Stimulated activated CD4-positive, alpha-beta T cell treated with anti-CD3 and anti-CD28 coated beads, Interleukin-4, amount 100 ng/mL, for 24 hours (primary cell): Measurements from ENCODE around the gene NBEA.

ENCODE experiments used
- DNase-seq: peaks from one replicate; pipeline ENCODE4 v3.0.0-alpha.2; 2020

NBEA gene

DNA sequence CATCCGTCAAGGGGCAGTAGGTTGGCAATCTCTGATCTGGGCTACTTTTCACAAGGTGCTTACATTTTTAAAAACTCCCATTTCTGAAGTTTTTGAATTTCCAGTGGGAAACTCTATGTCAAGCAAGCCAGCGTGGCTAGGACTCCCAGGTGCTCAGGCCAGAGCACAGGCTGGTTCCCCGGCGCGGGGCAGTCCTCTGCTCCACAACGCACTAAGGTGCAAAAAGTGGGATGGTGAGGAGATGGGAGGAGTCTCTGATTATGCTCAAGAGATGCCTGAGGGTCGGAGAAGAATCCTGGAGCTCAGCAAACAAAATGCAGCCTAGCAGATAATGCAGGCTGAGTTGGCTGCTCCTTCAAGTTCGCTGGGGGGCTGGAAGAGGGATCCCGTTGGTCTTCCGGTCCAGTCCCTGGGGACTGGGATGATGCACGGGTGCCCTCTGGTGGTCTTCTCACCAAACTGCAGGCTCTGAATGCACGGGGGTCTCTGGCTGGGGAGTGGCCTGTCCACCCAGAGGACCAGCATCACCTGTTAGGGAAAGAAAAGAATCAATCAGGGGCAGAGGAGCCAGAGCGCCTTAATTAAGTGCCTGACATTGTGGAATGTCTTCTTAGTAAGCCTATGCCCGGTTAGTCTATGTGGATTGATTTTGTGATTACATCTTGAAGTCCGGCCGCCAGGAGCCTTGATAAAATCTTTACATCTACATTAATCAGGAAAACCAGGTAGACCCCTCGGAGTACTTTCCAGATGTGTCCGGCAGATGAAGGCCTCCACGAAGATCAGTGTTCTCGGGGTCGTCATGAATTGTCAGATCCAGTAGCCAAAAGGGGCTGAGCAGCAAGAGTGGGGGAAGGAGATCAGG, 778.9 kb downstream of the NBEA start:
- DNase-seq, result peak; percentile 15
